ENCODE measurements around the gene PM20D2. TPM values are rescaled to one million over a fixed set of nuclear protein-coding genes. Genes with fewer than 3 reads are reported as not detected.
A peak's percentile ranks its signal among the peaks of the same experiment; 100 is the strongest.

PM20D2 gene
- total RNA-seq, 1 donor from 2014 or later, result 11.1 TPM

- intact Hi-C loops (cut with DNase I), result no loop called here
- ATAC-seq (ENCODE audit: poor library complexity) (no peak), DNase-seq (no peak)
Measured at GRCh38 chr6:89139509-89140346, 6.1 kb upstream of the PM20D2 start.

GRCh38 chr6:89140347-89141156 is 5.3 kb upstream of the PM20D2 start:
- no peak for DNase-seq
- intact Hi-C loops (cut with DNase I), result no loop called here
- peak; percentile 89 for ATAC-seq (ENCODE audit: poor library complexity)

DNA sequence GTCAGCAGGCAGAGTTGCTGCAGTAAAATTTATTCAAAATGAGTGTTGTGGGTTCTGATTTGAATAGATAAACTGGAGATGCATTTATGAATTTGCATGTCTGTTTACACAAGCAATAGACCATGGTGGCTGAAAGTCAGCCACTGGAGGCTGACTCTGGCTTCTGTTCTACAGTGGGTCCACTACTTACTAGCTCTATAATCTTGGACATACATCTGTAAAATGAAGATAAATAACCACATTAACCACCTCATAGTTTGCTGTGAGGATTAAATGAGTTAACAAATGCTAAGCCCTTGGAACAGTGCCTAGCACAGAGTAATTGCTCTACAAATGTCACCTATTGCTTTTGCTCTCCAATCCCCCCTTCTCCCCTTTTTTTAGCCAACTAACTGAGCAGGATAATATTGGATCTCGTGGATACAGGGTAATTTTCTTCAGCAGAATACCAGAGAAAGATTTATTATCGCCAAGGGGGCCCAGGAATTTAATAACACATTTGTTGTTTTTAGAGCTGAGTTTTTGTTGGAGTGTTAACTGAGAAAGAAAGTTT is 1.4 kb upstream of the PM20D2 start:
- DNase-seq (no peak), ATAC-seq (ENCODE audit: poor library complexity) (no peak)
- intact Hi-C loops (cut with DNase I), result no loop called here

DNA sequence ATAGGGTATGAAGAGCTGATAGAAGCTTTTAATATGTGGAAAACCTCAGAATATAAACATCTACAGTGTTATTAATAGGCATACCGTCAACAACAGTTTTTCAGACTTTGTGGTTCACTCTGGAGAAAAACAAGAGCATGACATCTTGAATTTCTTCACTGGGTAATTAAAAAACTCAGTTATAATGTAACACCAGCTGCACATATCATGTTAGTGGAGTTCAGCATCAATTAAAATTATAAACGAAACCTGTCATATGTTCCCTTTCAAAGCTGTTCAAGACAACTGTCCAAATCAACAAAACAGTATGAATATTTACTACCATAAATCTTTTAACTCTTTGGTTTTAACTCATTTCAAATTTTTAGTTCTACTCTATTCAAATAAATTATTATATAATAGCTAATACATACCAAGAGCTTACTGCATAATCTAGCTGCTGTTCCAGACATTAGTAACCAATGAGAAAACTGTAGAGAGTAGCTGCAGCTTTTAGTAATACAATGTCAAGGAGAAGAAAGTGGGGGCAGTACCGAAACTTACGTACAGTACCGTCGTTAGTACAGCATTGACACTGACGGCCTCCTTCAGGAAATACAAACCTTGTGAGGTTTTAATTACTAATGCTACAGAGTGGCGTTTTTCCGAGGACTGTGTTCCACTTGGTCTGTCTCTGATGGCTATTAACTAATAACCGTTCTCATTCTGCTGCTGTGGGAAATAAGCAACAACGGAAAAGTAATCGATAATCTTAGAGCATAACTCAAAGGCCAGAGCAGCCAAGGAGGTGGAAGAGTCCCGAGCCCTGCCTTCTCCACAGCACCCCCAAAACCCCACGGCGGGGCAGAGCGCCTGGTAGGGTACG is 532 bp upstream of the PM20D2 start:
- DNase-seq, result no peak
- ATAC-seq (ENCODE audit: poor library complexity), result peak; percentile 9
- intact Hi-C loops (cut with DNase I), result loop anchor here (5.0 kb wide), 1 partner anchor 63 kb away; the partner anchor contains the start of gene PNRC1

DNA sequence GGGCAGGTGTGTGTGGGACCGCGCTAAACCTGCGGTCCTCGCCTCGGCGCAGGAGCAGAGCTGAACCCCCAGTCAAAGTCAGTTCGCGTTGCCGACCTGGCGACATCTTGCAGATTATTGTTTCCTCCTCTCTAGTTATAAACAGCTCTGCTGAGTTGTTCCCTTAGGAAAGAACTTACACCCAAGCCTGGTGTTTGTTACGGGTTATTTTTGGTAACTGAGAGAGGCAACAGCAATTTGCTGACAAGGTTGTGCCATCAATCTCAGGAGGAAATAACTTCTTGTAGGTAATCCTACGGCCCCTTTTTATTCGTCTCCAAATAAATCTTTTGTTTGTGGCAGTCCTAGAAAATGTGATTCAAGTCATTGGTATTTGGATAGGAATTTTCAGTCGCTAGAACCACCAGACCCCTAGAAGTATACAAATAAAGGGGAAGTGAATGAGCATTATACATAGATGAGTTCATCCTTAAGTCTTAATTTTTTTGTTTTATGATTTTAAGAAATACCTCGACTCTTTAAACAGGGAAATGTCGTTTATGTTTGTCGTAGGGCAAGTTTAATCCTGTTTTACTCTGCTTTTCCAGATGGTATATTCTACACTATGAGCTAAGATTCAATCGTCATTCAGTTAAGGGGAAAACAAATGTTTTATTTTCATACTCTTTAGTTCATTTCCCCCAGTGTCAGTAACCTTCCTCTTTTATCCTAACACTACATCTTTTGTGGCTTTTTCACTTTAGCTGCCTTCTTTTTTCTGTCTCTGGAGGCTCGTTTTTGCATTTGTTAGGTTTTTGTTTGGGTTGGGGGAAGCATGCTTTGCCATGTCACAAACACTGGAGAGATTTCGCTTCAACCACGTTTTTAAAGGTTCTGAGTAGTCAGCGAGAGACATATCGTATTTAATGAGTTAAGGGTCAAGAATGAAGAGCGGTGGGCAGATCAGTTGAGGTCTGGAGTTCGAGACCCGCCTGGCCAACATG is 1.2 kb downstream of the PM20D2 start:
- intact Hi-C loops (cut with DNase I), result loop anchor here (5.0 kb wide), 1 partner anchor 65 kb away; the partner anchor contains the start of gene PNRC1
- DNase-seq (no peak), ATAC-seq (ENCODE audit: poor library complexity) (peak; percentile 63)

- ATAC-seq (ENCODE audit: poor library complexity) (no peak), DNase-seq (no peak)
- intact Hi-C loops (cut with DNase I), result loop anchor here (5.0 kb wide), 1 partner anchor 66 kb away; the partner anchor contains the start of gene PNRC1
Measured at GRCh38 chr6:89148016-89148750, 2.3 kb downstream of the PM20D2 start.

DNA sequence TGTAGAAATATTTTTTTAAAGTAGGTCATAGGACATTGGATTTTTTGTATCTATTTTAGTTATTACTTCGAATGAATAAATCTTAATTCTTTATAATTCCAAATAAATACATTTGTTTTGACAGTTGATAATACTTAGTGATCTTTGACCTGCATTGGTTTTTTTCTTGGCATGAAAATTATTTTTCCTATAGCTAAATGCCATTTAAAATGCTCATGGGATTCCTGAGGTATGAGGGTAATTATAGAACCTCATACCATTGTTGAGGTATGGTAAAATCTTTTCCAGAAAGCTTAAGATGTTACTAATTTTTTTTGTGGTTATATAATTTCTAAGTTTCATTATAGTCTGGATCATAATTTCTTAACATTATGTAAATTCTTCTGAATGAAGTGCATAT is 8.3 kb downstream of the PM20D2 start:
- intact Hi-C loops (cut with DNase I), result no loop called here
- no peak for DNase-seq
- no peak for ATAC-seq (ENCODE audit: poor library complexity)

DNA sequence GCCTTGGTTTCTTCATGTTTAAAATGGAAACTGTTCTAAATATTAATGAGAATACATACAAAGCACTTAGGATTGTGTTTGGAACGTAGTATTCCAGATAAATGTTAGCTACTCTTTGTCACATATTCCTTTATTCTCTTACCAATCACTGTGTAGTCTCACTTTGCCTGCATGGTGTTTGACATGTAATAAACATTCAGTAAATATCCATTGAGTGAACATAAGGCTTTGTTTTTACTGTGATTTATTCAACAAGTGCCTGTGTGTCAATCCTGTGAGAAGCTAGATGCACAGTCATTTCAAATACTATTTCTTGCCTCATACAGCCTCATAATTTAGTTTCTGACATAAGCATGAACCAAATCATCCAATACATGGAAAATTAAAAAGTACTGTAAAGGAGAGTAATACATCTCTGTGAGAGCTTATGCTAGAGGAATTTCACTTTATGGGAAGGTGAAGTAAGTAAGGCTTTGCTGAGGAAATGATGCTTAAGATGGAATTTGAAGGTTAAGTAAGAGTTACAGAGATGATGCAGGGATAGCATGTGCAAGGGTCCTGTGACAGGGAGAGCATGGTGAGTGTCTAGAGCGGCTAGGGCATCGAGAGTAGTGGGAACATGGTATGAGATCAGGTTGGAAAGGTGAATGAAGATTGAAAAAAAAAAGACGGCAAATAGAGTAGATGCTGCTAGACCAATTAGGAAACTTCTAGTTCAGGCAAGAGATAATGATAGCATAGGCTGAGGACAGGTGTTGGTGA is 14.7 kb downstream of the PM20D2 start:
- ATAC-seq (ENCODE audit: poor library complexity) (no peak), DNase-seq (no peak)
- intact Hi-C loops (cut with DNase I), result no loop called here

DNA sequence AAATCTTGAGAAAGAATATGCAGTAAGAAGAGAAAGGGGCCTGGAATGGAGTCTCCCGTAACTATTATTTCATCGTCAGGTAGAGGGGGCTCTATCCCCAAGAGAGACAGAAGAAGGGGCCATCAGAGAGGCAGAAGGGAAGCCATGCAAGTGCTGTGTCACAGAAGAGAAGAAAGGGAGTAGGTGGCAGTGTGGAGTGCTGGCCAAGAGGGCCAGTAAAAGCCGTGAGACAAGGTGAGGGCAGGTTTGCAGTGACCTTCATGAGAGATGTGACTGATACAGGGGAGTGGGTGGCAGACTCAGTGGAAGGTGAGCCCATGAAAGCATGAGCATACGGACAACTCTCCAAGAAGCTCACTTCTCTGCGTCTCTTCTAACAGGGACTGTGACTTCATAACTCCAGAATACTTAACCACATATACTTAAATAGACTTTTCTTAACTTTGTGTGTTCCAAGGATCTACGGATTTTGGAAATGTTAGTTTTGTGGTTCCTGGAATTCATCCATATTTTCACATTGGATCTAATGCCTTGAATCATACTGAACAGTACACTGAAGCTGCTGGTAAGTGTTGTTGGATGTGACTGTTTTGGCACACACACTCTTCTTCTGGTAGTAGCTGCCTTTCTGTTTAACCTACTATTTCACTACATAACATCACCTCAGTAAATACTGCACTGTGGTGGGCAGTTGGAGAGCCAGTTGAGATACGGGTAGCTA is 15.6 kb downstream of the PM20D2 start:
- DNase-seq, result no peak
- ATAC-seq (ENCODE audit: poor library complexity), result peak; percentile 85
- intact Hi-C loops (cut with DNase I), result no loop called here

GRCh38 chr6:89162047-89162371 is 16.2 kb downstream of the PM20D2 start:
- no peak for DNase-seq
- intact Hi-C loops (cut with DNase I), result no loop called here
- ATAC-seq (ENCODE audit: poor library complexity), result peak; percentile 88

GRCh38 chr6:89172131-89172530 is 26.3 kb downstream of the PM20D2 start:
- intact Hi-C loops (cut with DNase I), result no loop called here
- no peak for DNase-seq
- no peak for ATAC-seq (ENCODE audit: poor library complexity)

GRCh38 chr6:89173634-89174033 is 27.8 kb downstream of the PM20D2 start:
- intact Hi-C loops (cut with DNase I), result no loop called here
- no peak for DNase-seq
- ATAC-seq (ENCODE audit: poor library complexity), result no peak

DNA sequence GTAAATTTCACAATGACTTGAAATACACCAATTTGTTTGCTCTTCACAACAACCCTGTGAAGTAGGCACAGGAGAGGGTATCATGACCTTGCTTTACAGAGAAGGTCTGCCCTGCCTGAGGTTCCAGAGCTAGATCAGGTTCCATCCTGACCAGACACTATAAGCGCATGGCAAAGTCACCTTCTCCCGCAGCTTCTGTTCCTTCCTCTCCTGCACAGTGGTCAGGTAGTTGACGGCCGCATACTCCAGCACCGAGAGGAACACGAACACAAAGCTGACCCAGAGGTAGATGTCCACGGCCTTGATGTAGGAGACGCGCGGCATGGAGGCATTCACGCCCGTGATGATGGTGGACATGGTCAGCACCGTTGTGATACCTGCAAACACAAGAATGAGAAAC is 34.3 kb downstream of the PM20D2 start:
- DNase-seq (no peak), ATAC-seq (ENCODE audit: poor library complexity) (no peak)
- intact Hi-C loops (cut with DNase I), result no loop called here

GRCh38 chr6:89180971-89181370 is 35.1 kb downstream of the PM20D2 start:
- ATAC-seq (ENCODE audit: poor library complexity) (peak; percentile 63), DNase-seq (no peak)
- intact Hi-C loops (cut with DNase I), result no loop called here

GRCh38 chr6:89183294-89183693 is 37.4 kb downstream of the PM20D2 start:
- no peak for ATAC-seq (ENCODE audit: poor library complexity)
- intact Hi-C loops (cut with DNase I), result no loop called here
- no peak for DNase-seq

DNA sequence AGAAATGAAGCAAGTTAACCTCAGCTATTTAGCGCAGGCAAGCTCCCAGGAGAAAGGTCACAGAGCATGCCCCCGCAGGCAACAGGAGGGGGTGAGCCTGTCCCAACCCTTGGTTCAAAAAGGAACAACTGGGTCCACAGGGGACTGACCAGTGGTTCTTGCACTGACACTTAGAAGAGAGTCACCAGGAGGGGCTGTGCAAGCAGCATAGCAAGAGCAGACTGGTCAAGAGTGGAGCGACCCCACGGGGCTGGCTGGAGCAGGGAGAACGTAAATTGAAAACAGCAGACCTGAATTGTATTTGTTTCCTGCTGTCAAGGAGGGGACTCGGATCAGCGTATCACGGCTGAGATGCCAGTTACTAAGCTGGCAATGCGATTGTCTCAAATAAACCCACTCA is 38.5 kb downstream of the PM20D2 start:
- intact Hi-C loops (cut with DNase I), result no loop called here
- ATAC-seq (ENCODE audit: poor library complexity), result no peak
- no peak for DNase-seq

All from Right ventricle myocardium superior (tissue), 1 donor.